Large intestine (tissue), 12 donors: Measurements from ENCODE around the gene KCNQ1. TPM values are rescaled to one million over a fixed set of nuclear protein-coding genes. Genes with fewer than 3 reads are reported as not detected.

Experiments used
- DNase-seq, 2 donors: peaks; one replicate each; pipeline versions ENCODE4 v3.0.0 to v3.0.0-alpha.2; 2013
- H3K27ac ChIP-seq: one replicate; pipeline ENCODE4 v1.5.1; 2013; ENCODE audit warnings: low read length
- H3K27me3 ChIP-seq: 2 replicates; pipeline ENCODE4 v1.6.1; 2013; ENCODE audit warnings: low read length; ENCODE audit not compliant: control insufficient read depth, insufficient read depth
- H3K36me3 ChIP-seq: 2 replicates; pipeline ENCODE4 v1.6.1; 2013; ENCODE audit warnings: low read length; ENCODE audit not compliant: control insufficient read depth, insufficient read depth
- H3K4me1 ChIP-seq: one replicate; pipeline ENCODE4 v1.6.1; 2013; ENCODE audit warnings: low read length; ENCODE audit not compliant: control insufficient read depth, insufficient read depth
- H3K4me3 ChIP-seq: one replicate; pipeline ENCODE4 v1.5.1; 2013; ENCODE audit warnings: low read length
- H3K9me3 ChIP-seq: one replicate; pipeline ENCODE4 v1.6.1; 2013; ENCODE audit warnings: mild to moderate bottlenecking, low read depth, low read length, moderate library complexity; ENCODE audit not compliant: control insufficient read depth
- WGBS: methylation state at CpG from one replicate; pipeline ENCODE4 v1.1.5; 2013; ENCODE audit warnings: low lambda C conversion rate; ENCODE audit not compliant: insufficient coverage; 5-methylcytosine and 5-hydroxymethylcytosine counted together
- long read RNA-seq, 11 donors: transcript quantifications; one replicate each; lab custom pipeline, GENCODE V29; 2026
- polyA plus RNA-seq: library from polyadenylated mRNA; unstranded; fragments of 120-200 nt; gene quantifications from one replicate; pipeline ENCODE4 v1.2.1, GENCODE V29; 2013

The KCNQ1 gene
- polyA plus RNA-seq: 19.5 TPM
- long read RNA-seq, donor 1: 0 reads
- long read RNA-seq, donor 2, partial matches to known transcripts: 1,147 of 1,306 reads
- long read RNA-seq, donor 2, other reads (novel, unspliced or antisense): 158 of 1,306 reads
- long read RNA-seq, donor 3: 0 reads
- long read RNA-seq, donor 4: 0 reads
- long read RNA-seq, donor 5: 0 reads
- long read RNA-seq, donor 6, partial matches to known transcripts: 7 of 7 reads
- long read RNA-seq, donor 6, other reads (novel, unspliced or antisense): 0 of 7 reads
- long read RNA-seq, donor 7, partial matches to known transcripts: 0 of 1 reads
- long read RNA-seq, donor 7, other reads (novel, unspliced or antisense): 0 of 1 reads
- long read RNA-seq, donor 8, partial matches to known transcripts: 5 of 9 reads
- long read RNA-seq, donor 8, other reads (novel, unspliced or antisense): 0 of 9 reads
- long read RNA-seq, donor 9, partial matches to known transcripts: 271 of 606 reads
- long read RNA-seq, donor 9, other reads (novel, unspliced or antisense): 334 of 606 reads
- long read RNA-seq, donor 10, partial matches to known transcripts: 0 of 2 reads
- long read RNA-seq, donor 10, other reads (novel, unspliced or antisense): 0 of 2 reads
- long read RNA-seq, donor 11, partial matches to known transcripts: 93 of 565 reads
- long read RNA-seq, donor 11, other reads (novel, unspliced or antisense): 470 of 565 reads

- peaks cover 38% of the 10 kb centered on the region for H3K4me1 ChIP-seq
- no CpG with 5 or more reads among the region's 116 CpGs for WGBS
- H3K27me3 ChIP-seq: peaks cover 28% of the 10 kb centered on the region
- peak in 1 of 2 donors; percentile 72 for DNase-seq
- H3K9me3 ChIP-seq: peaks cover 3% of the 10 kb centered on the region
- no peaks in the 10 kb centered on the region for H3K36me3 ChIP-seq
- H3K4me3 ChIP-seq: peak within 1 kb of the TSS; percentile 49
- H3K27ac ChIP-seq: no peak within 1 kb of the TSS
These were observed at the start of gene KCNQ1 for GRCh38 chr11:2444821-2445745. KCNQ1 (plus strand) TSS chr11:2445008; CDS start chr11:2445099, 91 bp downstream.

GRCh38 chr11:2395211-2395730 lies 49.5 kb upstream of the KCNQ1 start:
- H3K27ac ChIP-seq: no peak overlapping the region
- H3K36me3 ChIP-seq: peaks cover 71% of the 10 kb centered on the region
- no CpG with 5 or more reads among the region's 26 CpGs for WGBS
- H3K4me1 ChIP-seq: peaks cover 13% of the 10 kb centered on the region
- no peaks in the 10 kb centered on the region for H3K27me3 ChIP-seq
- DNase-seq: no peak
- H3K4me3 ChIP-seq: no peak overlapping the region
- no peaks in the 10 kb centered on the region for H3K9me3 ChIP-seq

- no CpG with 5 or more reads among the region's 17 CpGs for WGBS
- no peaks in the 10 kb centered on the region for H3K27me3 ChIP-seq
- peaks cover 67% of the 10 kb centered on the region for H3K36me3 ChIP-seq
- no peak overlapping the region for H3K27ac ChIP-seq
- DNase-seq: no peak
- peaks cover 13% of the 10 kb centered on the region for H3K4me1 ChIP-seq
- no peaks in the 10 kb centered on the region for H3K9me3 ChIP-seq
- no peak overlapping the region for H3K4me3 ChIP-seq
These were observed 49.0 kb upstream of the KCNQ1 start for GRCh38 chr11:2395856-2396255.

- Histone ChIP-seq H3K36me3 (peaks cover 61% of the 10 kb centered on the region), H3K4me1 (peaks cover 13% of the 10 kb centered on the region)
- no CpG with 5 or more reads among the region's 26 CpGs for WGBS
These were observed 48.3 kb upstream of the KCNQ1 start for GRCh38 chr11:2396471-2396870.

GRCh38 chr11:2397005-2397404 lies 47.8 kb upstream of the KCNQ1 start:
- H3K27ac ChIP-seq: no peak overlapping the region
- peaks cover 18% of the 10 kb centered on the region for H3K4me1 ChIP-seq
- peaks cover 58% of the 10 kb centered on the region for H3K36me3 ChIP-seq

More at GRCh38 chr11:2396471-2396870, 48.3 kb upstream of the KCNQ1 start:
- no peak for DNase-seq
- Histone ChIP-seq H3K27me3 (no peaks in the 10 kb centered on the region), H3K9me3 (no peaks in the 10 kb centered on the region), H3K4me3 (no peak overlapping the region), H3K27ac (no peak overlapping the region)

GRCh38 chr11:2398664-2399355 lies 46.0 kb upstream of the KCNQ1 start:
- Histone ChIP-seq H3K9me3 (no peaks in the 10 kb centered on the region), H3K4me1 (peaks cover 21% of the 10 kb centered on the region), H3K27me3 (no peaks in the 10 kb centered on the region), H3K36me3 (peaks cover 58% of the 10 kb centered on the region), H3K27ac (peak overlapping the region; percentile 97), H3K4me3 (peak overlapping the region; percentile 96)
- DNase-seq: no peak
- no CpG with 5 or more reads among the region's 7 CpGs for WGBS

More at GRCh38 chr11:2397005-2397404, 47.8 kb upstream of the KCNQ1 start:
- Histone ChIP-seq H3K4me3 (no peak overlapping the region), H3K27me3 (no peaks in the 10 kb centered on the region), H3K9me3 (no peaks in the 10 kb centered on the region)
- no CpG with 5 or more reads among the region's 12 CpGs for WGBS
- DNase-seq: no peak

- no peak for DNase-seq
- Histone ChIP-seq H3K4me1 (peaks cover 21% of the 10 kb centered on the region), H3K27ac (peak overlapping the region; percentile 97), H3K36me3 (peaks cover 54% of the 10 kb centered on the region), H3K4me3 (peak overlapping the region; percentile 96), H3K9me3 (no peaks in the 10 kb centered on the region), H3K27me3 (no peaks in the 10 kb centered on the region)
- no CpG with 5 or more reads among the region's 23 CpGs for WGBS
These were observed 45.2 kb upstream of the KCNQ1 start for GRCh38 chr11:2399488-2400068.

- Histone ChIP-seq H3K27me3 (no peaks in the 10 kb centered on the region), H3K27ac (peak within 1 kb of the TSS; percentile 97), H3K4me3 (peak within 1 kb of the TSS; percentile 96), H3K4me1 (peaks cover 21% of the 10 kb centered on the region), H3K9me3 (no peaks in the 10 kb centered on the region), H3K36me3 (peaks cover 53% of the 10 kb centered on the region)
- DNase-seq: peak; percentile 100
- no CpG with 5 or more reads among the region's 66 CpGs for WGBS
These were observed 44.6 kb upstream of the KCNQ1 start, which contains the start of gene TSSC4 for GRCh38 chr11:2400069-2400761. TSSC4 (plus strand) TSS chr11:2400750; CDS start chr11:2402634, 1,884 bp downstream.
